Breast epithelium (tissue), 3 donors: ENCODE data around the gene TMEM218.

ENCODE experiments used
- POLR2A ChIP-seq: fragments of 450-650 bp; IDR thresholded peaks from one replicate; pipeline ENCODE4 v1.6.1; 2016; ENCODE audit warnings: antibody characterized with exemption, mild to moderate bottlenecking, moderate library complexity
- POLR2AphosphoS5 ChIP-seq, 3 donors: sonication (generic); formaldehyde crosslinking; IDR thresholded peaks; one replicate each; pipeline ENCODE4 v1.6.1; 2017; ENCODE audit warnings: antibody characterized with exemption in 3 of 3

- TF ChIP-seq POLR2A (no peak), POLR2AphosphoS5 (IDR thresholded peaks at IDR 0.05) (no peak)
These were observed 27.9 kb downstream of the TMEM218 start for GRCh38 chr11:125083312-125084056.
